Uterus (tissue), 2 donors: ENCODE measurements around the gene TMPRSS6.

Source experiments
- CTCF ChIP-seq, 4 experiments: fragments of 200-600 bp in 2 of 4; fragments of 450-650 bp in 2 of 4; sonication (generic) in 2 of 4; IDR thresholded peaks; one replicate each; pipeline ENCODE4 v1.5.1; 2016 to 2019; ENCODE audit warnings: antibody characterized with exemption in 4 of 4, mild to moderate bottlenecking in 2 of 4, moderate library complexity in 1 of 4
- POLR2A ChIP-seq, 2 donors: fragments of 450-650 bp; IDR thresholded peaks; one replicate each; pipeline ENCODE4 v1.6.1; 2016; ENCODE audit warnings: antibody characterized with exemption in 2 of 2, mild to moderate bottlenecking in 1 of 2, moderate library complexity in 1 of 2

- TF ChIP-seq CTCF (IDR thresholded peaks at IDR 0.05) (no peak), POLR2A (IDR thresholded peaks at IDR 0.05) (no peak)
Observed at GRCh38 chr22:37052386-37053309, 56.9 kb downstream of the TMPRSS6 start.
